Placental pericyte (primary cell): ENCODE results near the gene LSM8. TPM values are rescaled to one million over a fixed set of nuclear protein-coding genes. Genes with fewer than 3 reads are reported as not detected.

Experiments
- total RNA-seq: library from RNA; depleted of rRNA; stranded (reverse); fragments of >200 nt; gene quantifications from 2 replicates; pipeline ENCODE4 v1.2.3, GENCODE V29; 2012

LSM8 gene
- 23.4 and 24.9 TPM in 2 replicates for total RNA-seq

GRCh38 chr7:118183786-118184564, at the start of gene LSM8:
TSS of gene LSM8 (plus strand) at chr7:118184164. CDS start at chr7:118184224, 60 bp downstream.

GRCh38 chr7:118224521-118224920, 40.6 kb downstream of the LSM8 start, which contains the start of gene ANKRD7:
TSS of gene ANKRD7 (plus strand) at chr7:118224704. CDS start at chr7:118224831, 127 bp downstream.

Other genes with a start within 250 kb of the LSM8 start
- gene ANKRD7, start 40.5 kb downstream of the LSM8 start, total RNA-seq = 0.22 and 1.3 TPM in 2 replicates